Measurements from ENCODE around the gene NUMBL. TPM values are rescaled to one million over a fixed set of nuclear protein-coding genes. Genes with fewer than 3 reads are reported as not detected.

The NUMBL gene
- total RNA-seq, 4 donors from 2014 or later, result 203 to 284 (median 251) TPM

DNA sequence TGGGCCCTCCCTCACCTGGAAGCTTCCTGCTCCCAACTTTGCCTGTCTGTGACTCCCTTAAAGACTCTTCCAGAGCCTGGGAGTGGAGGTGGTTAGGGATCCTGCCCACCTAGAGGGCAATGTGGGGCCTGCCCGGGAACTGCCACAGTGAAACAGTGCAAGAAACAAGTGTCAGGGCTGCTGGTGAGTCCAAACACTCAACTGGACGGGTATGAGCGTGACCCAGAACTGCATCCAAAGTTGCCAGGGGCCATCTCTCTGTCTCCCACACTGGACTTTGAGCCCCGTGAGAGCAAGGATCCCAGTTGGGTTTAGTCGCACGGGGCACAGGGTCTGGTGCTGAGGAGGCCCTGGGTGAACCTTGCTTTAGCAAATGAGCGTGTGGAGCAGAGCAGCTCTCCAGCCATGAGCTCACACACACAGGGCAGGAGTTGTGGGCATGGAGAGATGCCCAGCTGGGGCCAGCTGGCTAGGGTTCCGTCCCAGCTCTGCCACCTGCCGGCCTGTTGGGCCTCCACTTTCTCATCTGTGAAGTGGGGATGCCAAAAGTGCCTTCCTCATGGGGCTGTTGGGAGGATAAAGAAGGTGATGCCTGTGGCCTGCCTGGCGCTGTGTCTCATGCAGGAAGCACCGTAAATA lies 2.8 kb upstream of the NUMBL start:
- H3K27me3 ChIP-seq, result no peaks in the 10 kb centered on the region
- H3K4me3 ChIP-seq, result no peak overlapping the region
- no peaks in the 10 kb centered on the region for H3K9me3 ChIP-seq
- peaks cover 0 to 59% (median 2%) of the 10 kb centered on the region in 3 donors for H3K36me3 ChIP-seq
- WGBS, 2 donors, result 81 to 91% methylated on average over 10 to 11 of the region's 11 CpGs
- peaks cover 0 to 25% (median 14%) of the 10 kb centered on the region in 4 donors for H3K4me1 ChIP-seq
- TF ChIP-seq EP300 (IDR thresholded peaks at IDR 0.05), result no peak
- TF ChIP-seq, protein P1, sequence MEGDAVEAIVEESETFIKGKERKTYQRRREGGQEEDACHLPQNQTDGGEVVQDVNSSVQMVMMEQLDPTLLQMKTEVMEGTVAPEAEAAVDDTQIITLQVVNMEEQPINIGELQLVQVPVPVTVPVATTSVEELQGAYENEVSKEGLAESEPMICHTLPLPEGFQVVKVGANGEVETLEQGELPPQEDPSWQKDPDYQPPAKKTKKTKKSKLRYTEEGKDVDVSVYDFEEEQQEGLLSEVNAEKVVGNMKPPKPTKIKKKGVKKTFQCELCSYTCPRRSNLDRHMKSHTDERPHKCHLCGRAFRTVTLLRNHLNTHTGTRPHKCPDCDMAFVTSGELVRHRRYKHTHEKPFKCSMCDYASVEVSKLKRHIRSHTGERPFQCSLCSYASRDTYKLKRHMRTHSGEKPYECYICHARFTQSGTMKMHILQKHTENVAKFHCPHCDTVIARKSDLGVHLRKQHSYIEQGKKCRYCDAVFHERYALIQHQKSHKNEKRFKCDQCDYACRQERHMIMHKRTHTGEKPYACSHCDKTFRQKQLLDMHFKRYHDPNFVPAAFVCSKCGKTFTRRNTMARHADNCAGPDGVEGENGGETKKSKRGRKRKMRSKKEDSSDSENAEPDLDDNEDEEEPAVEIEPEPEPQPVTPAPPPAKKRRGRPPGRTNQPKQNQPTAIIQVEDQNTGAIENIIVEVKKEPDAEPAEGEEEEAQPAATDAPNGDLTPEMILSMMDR (IDR thresholded peaks at IDR 0.05), result no peak
- TF ChIP-seq POLR2A (IDR thresholded peaks at IDR 0.05), result no peak
- DNase-seq (ENCODE audit: low spot score in 2 of 2), result no peak
- H3K27ac ChIP-seq, result peak overlapping the region in 2 of 4 donors; percentile 91 to 98

DNA sequence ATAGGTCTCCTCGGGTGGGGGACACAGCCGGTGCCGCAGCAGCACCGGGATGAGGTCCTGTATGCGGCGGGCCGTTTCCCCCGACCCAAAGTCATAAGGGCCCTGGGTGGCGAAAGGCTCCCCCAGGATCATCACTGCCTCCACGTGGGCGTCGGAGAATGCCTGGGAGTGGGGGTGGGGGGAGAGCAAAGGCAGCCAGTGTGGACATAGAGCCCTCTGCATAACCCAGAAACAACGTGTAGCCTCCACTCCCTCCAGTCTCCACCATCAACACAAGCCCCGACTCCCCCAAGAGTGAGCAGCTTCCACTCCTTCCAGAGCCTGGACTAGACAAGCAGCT lies 1.7 kb upstream of the NUMBL start:
- H3K27ac ChIP-seq, result peak overlapping the region; percentile 91 to 98 (median 94)
- no peaks in the 10 kb centered on the region for H3K9me3 ChIP-seq
- no peak overlapping the region for H3K4me3 ChIP-seq
- TF ChIP-seq POLR2A (IDR thresholded peaks at IDR 0.05) (no peak), EP300 (IDR thresholded peaks at IDR 0.05) (no peak)
- TF ChIP-seq, protein P1 (IDR thresholded peaks at IDR 0.05), result no peak
- DNase-seq (ENCODE audit: low spot score in 2 of 2), result no peak
- H3K36me3 ChIP-seq, result peaks cover 0 to 53% (median 2%) of the 10 kb centered on the region in 3 donors
- WGBS, 2 donors, result 61 to 66% methylated on average over 7 to 14 of the region's 14 CpGs
- no peaks in the 10 kb centered on the region for H3K27me3 ChIP-seq
- H3K4me1 ChIP-seq, result peaks cover 0 to 36% (median 25%) of the 10 kb centered on the region in 4 donors

GRCh38 chr19:40691421-40692211 lies 1.2 kb upstream of the NUMBL start:
- TF ChIP-seq EP300 (IDR thresholded peaks at IDR 0.05) (no peak), POLR2A (IDR thresholded peaks at IDR 0.05) (no peak)
- TF ChIP-seq, protein P1 (IDR thresholded peaks at IDR 0.05), result no peak
- WGBS, 2 donors, result 52 to 58% methylated on average over 16 to 21 of the region's 24 CpGs
- DNase-seq (ENCODE audit: low spot score in 2 of 2), result no peak

GRCh38 chr19:40690693-40691420 lies 406 bp upstream of the NUMBL start:
- peaks cover 0 to 48% (median 28%) of the 10 kb centered on the region in 4 donors for H3K4me1 ChIP-seq
- no peaks in the 10 kb centered on the region for H3K27me3 ChIP-seq
- H3K27ac ChIP-seq, result peak overlapping the region; percentile 91 to 98 (median 94)
- H3K36me3 ChIP-seq, result peaks cover 0 to 51% (median 2%) of the 10 kb centered on the region in 3 donors
- no peaks in the 10 kb centered on the region for H3K9me3 ChIP-seq
- peak overlapping the region; percentile 47 to 100 (median 76) for H3K4me3 ChIP-seq
- WGBS, 2 donors, result 1% methylated on average over 32 to 38 of the region's 56 CpGs
- peak; percentile 97 to 98 for DNase-seq (ENCODE audit: low spot score in 2 of 2)
- TF ChIP-seq, protein P1 (IDR thresholded peaks at IDR 0.05), result no peak
- peak; percentile 49 to 92 for TF ChIP-seq EP300 (IDR thresholded peaks at IDR 0.05)

More at GRCh38 chr19:40691421-40692211, 1.2 kb upstream of the NUMBL start:
- peaks cover 0 to 42% (median 28%) of the 10 kb centered on the region in 4 donors for H3K4me1 ChIP-seq
- peaks cover 0 to 50% (median 2%) of the 10 kb centered on the region in 3 donors for H3K36me3 ChIP-seq
- peak overlapping the region in 3 of 4 donors; percentile 47 to 100 (median 95) for H3K4me3 ChIP-seq
- no peaks in the 10 kb centered on the region for H3K9me3 ChIP-seq
- peak overlapping the region; percentile 91 to 98 (median 94) for H3K27ac ChIP-seq
- no peaks in the 10 kb centered on the region for H3K27me3 ChIP-seq
